GM12878 (cell line): ENCODE data around the gene PCSK5. TPM values are rescaled to one million over a fixed set of nuclear protein-coding genes. Genes with fewer than 3 reads are reported as not detected.

Source experiments
- ATAC-seq: fragments of 200-7000 bp; cut with Tn5 transposase; 3 replicates; pipeline ENCODE4 v1.9.1; 2020; ENCODE audit warnings: mild to moderate bottlenecking, moderate library complexity
- BruUV-seq: library from RNA; stranded (reverse); fragments of 400-500 nt; replicated peaks from 2 replicates; lab custom pipeline; 2021; lab: Mats Ljungman, UMichigan
- CTCF ChIA-PET: fragments of 300-600 bp; sonication (Branson Sonifier 250); formaldehyde crosslinking; extraction: SDS; loops from one replicate; lab custom pipeline; 2021; ENCODE audit warnings: inconsistent platforms; lab: Yijun Ruan, JAX
- POLR2A ChIA-PET: fragments of 350-600 bp; formaldehyde crosslinking; extraction: SDS; loops from one replicate; lab custom pipeline; 2021; ENCODE audit warnings: inconsistent platforms; lab: Charles Lee
- RAD21 ChIA-PET: fragments of 300-600 bp; sonication (Branson Sonifier 250); formaldehyde crosslinking; loops from one replicate; lab custom pipeline; 2023; ENCODE audit warnings: antibody characterized with exemption; ENCODE audit not compliant: unreplicated experiment; lab: Charles Lee
- SMC1A ChIA-PET: fragments of 300-600 bp; sonication (Branson Sonifier 250); formaldehyde crosslinking; loops from one replicate; lab custom pipeline; 2023; ENCODE audit not compliant: unreplicated experiment, uncharacterized antibody; lab: Charles Lee
- DNase-seq: peaks from one replicate; pipeline ENCODE4 v3.0.0-alpha.2; 2011; ENCODE audit warnings: low read depth, low spot score
- FAIRE-seq: peaks from 3 replicates; lab custom pipeline; 2011; peaks lifted over from hg19 to GRCh38; lab: Jason Lieb, UNC
- H2AFZ ChIP-seq: 2 replicates; pipeline ENCODE4 v1.6.0; 2011; ENCODE audit warnings: low read depth, low read length, control low read depth; ENCODE audit not compliant: control insufficient read depth
- H3K27ac ChIP-seq: 2 replicates; pipeline ENCODE4 v1.5.1; 2011; ENCODE audit warnings: control low read depth; ENCODE audit not compliant: control insufficient read depth, insufficient read depth
- H3K27me3 ChIP-seq, 2 experiments: replicated peaks in 1 of 2; 2 replicates each; pipeline versions ENCODE4 v1.6.0 to v1.6.1; 2011; ENCODE audit warnings: low read length in 1 of 2; ENCODE audit not compliant: control insufficient read depth in 2 of 2, insufficient read depth in 2 of 2
- H3K36me3 ChIP-seq, 2 experiments: 2 replicates each; pipeline ENCODE4 v1.5.1; 2011; ENCODE audit warnings: low read length in 1 of 2; ENCODE audit not compliant: control insufficient read depth in 2 of 2, insufficient read depth in 2 of 2
- H3K4me1 ChIP-seq: 2 replicates; pipeline ENCODE4 v1.6.1; 2011; ENCODE audit warnings: mild to moderate bottlenecking, low read length, moderate library complexity, mixed read lengths; ENCODE audit not compliant: control insufficient read depth, insufficient read depth
- H3K4me2 ChIP-seq: 2 replicates; pipeline ENCODE4 v1.6.0; 2011; ENCODE audit warnings: control low read depth; ENCODE audit not compliant: control insufficient read depth, insufficient read depth
- H3K4me3 ChIP-seq: fragments of 200-600 bp; sonication (generic); 2 replicates; pipeline ENCODE4 v1.5.1; 2016
- H3K79me2 ChIP-seq: 2 replicates; pipeline ENCODE4 v1.6.0; 2011; ENCODE audit warnings: low read length; ENCODE audit not compliant: control insufficient read depth, insufficient read depth
- H3K9ac ChIP-seq: 2 replicates; pipeline ENCODE4 v1.8.0; 2011; ENCODE audit warnings: low read length, control low read depth, mixed read lengths; ENCODE audit not compliant: control insufficient read depth, insufficient read depth
- H3K9me3 ChIP-seq: replicated peaks from 3 replicates; pipeline ENCODE4 v1.5.1; 2011; ENCODE audit warnings: mild to moderate bottlenecking, low read length; ENCODE audit not compliant: control insufficient read depth, insufficient read depth
- H4K20me1 ChIP-seq: 2 replicates; pipeline ENCODE4 v1.6.0; 2011; ENCODE audit not compliant: control insufficient read depth, insufficient read depth
- CBX5 ChIP-seq: sonication (generic); IDR thresholded peaks from 2 replicates; pipeline ENCODE4 v1.6.1; 2016; ENCODE audit warnings: low read depth, moderate library complexity, mild to moderate bottlenecking, inconsistent platforms
- MXI1 ChIP-seq: fragments of 150-350 bp; IDR thresholded peaks from 2 replicates; pipeline ENCODE4 v1.6.1; 2011; ENCODE audit warnings: low read depth, mild to moderate bottlenecking, inconsistent platforms, low read length, improper control_type of control experiment
- SIN3A ChIP-seq: IDR thresholded peaks from 2 replicates; pipeline ENCODE4 v1.6.1; 2012; ENCODE audit warnings: low read depth, low read length, improper control_type of control experiment
- WGBS: methylation state at CpG from one replicate; pipeline ENCODE4 v1.1.6; 2016; ENCODE audit warnings: low lambda C conversion rate; ENCODE audit not compliant: insufficient replicate concordance, insufficient coverage; ENCODE audit errors: missing lambda C conversion rate; 5-methylcytosine and 5-hydroxymethylcytosine counted together
- in situ Hi-C: fragments of 300-500 bp; cut with MboI; formaldehyde crosslinking; loops from 9 replicates; pipeline ENCODE4 v1.14.3; 2018; ENCODE audit warnings: mixed read lengths
- intact Hi-C: fragments of 100-400 bp; cut with micrococcal nuclease; formaldehyde crosslinking; loops from one replicate; pipeline ENCODE4 v1.14.2; 2022; ENCODE audit not compliant: unreplicated experiment
- polyA plus RNA-seq, 11 experiments: library from polyadenylated mRNA; depleted of rRNA in 4 of 11; unstranded in 6 of 11; stranded (reverse) in 5 of 11; fragments of >200 nt; fragmentation: Nextera tagmentation in 4 of 11; fragmentation: Illumina TruSeq in 1 of 11; extraction: Ambion mirVana in 4 of 11; extraction: Trizol in 1 of 11; gene quantifications; 1 replicate in 1 of 11; 2 replicates in 10 of 11; pipeline versions ENCODE4 v1.2.1 to v1.2.3, GENCODE V29; 2011 to 2016; ENCODE audit warnings: inconsistent platforms in 2 of 11, missing spikeins in 2 of 11, low read depth in 1 of 11
- total RNA-seq, 4 experiments: library from RNA; depleted of rRNA in 3 of 4; stranded (reverse); fragments of >200 nt in 3 of 4; fragmentation: Illumina TruSeq in 1 of 4; extraction: Trizol in 1 of 4; gene quantifications; 2 replicates each; pipeline versions ENCODE4 v1.2.1 to v1.2.3, GENCODE V29; 2013 to 2021
- TF ChIP-seq, protein P1 (sequence below): fragments of 450-650 bp; IDR thresholded peaks from 2 replicates; pipeline ENCODE4 v1.6.1; 2018; ENCODE audit warnings: mild to moderate bottlenecking, low read depth, moderate library complexity; ENCODE audit not compliant: partially characterized antibody

Gene PCSK5
- total and polyA plus RNA-seq, 10 of the 15 experiments (the other 5 are each of a cell fraction or from before 2014, with no cell fraction given): 0.01 to 0.13 (median 0.04) TPM; not detected in 3

DNA sequence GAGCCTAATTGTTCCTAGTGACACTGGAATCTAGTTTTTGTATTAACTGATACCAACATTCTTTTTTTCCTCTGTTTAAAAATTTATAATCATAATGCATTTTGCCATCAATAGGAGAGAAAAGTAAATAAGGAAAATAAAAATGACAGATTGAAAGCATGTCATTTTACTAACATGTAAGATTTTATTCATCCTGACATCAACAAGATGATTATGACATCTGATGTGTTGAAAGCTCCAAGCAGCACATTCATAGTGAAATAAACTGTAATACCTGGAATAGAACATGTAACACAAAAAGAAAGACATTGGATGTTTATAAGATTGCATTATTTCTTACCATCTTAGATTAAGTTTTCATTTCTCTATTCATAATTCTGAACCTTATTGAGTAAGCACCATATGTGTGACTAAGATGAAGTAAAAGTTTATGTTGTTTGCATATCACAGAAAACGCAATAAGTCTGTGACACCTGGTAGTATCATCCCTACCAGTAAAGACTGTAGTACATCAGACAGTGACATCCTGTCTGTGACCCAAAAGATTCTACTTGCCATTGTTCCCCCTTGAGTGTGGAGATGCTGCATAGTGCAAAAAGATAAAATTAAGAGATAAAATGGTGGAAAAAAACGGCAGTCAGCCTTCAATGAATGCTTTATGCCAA, 225.6 kb downstream of the PCSK5 start:
- Histone ChIP-seq H3K27ac (no peak overlapping the region), H3K27me3 (no peaks in the 10 kb centered on the region), H3K4me1 (no peaks in the 10 kb centered on the region), H2AFZ (no peak overlapping the region), H3K9ac (no peak overlapping the region), H3K36me3 (no peaks in the 10 kb centered on the region)
- in situ Hi-C loops: no loop called here
- no TSS peak for BruUV-seq
- ATAC-seq: no peak
- FAIRE-seq: no peak
- no peak for TF ChIP-seq SIN3A
- no peak for TF ChIP-seq MXI1
- TF ChIP-seq, protein P1, sequence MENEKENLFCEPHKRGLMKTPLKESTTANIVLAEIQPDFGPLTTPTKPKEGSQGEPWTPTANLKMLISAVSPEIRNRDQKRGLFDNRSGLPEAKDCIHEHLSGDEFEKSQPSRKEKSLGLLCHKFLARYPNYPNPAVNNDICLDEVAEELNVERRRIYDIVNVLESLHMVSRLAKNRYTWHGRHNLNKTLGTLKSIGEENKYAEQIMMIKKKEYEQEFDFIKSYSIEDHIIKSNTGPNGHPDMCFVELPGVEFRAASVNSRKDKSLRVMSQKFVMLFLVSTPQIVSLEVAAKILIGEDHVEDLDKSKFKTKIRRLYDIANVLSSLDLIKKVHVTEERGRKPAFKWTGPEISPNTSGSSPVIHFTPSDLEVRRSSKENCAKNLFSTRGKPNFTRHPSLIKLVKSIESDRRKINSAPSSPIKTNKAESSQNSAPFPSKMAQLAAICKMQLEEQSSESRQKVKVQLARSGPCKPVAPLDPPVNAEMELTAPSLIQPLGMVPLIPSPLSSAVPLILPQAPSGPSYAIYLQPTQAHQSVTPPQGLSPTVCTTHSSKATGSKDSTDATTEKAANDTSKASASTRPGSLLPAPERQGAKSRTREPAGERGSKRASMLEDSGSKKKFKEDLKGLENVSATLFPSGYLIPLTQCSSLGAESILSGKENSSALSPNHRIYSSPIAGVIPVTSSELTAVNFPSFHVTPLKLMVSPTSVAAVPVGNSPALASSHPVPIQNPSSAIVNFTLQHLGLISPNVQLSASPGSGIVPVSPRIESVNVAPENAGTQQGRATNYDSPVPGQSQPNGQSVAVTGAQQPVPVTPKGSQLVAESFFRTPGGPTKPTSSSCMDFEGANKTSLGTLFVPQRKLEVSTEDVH: no peak
- TF ChIP-seq CBX5: no peak
- TF ChIP-seq, all 136 proteins: peak for 0
- ChIA-PET RAD21 (no interaction called here), CTCF (no interaction called here), POLR2A (no interaction called here), SMC1A (no interaction called here)
- H3K79me2 ChIP-seq: no peaks in the 10 kb centered on the region
- no peak overlapping the region for H3K4me3 ChIP-seq
- no peak overlapping the region for H3K4me2 ChIP-seq
- no peaks in the 10 kb centered on the region for H4K20me1 ChIP-seq
- intact Hi-C loops: no loop called here
- H3K9me3 ChIP-seq: no peaks in the 10 kb centered on the region
- 39% methylated on average over 2 of the region's 2 CpGs for WGBS
- DNase-seq: no peak
